T follicular helper cell (primary cell): ENCODE results near the gene NCAPH2.

Experiments
- DNase-seq: peaks from one replicate; pipeline ENCODE4 v3.0.0-alpha.2; 2020; ENCODE audit warnings: low read depth

Gene NCAPH2

GRCh38 chr22:50548921-50549790, 41.1 kb downstream of the NCAPH2 start:
- no peak for DNase-seq

- no peak for DNase-seq
Measured at GRCh38 chr22:50550395-50550794, 42.4 kb downstream of the NCAPH2 start.

- no peak for DNase-seq
Measured at GRCh38 chr22:50551160-50551752, 43.2 kb downstream of the NCAPH2 start.

- no peak for DNase-seq
Measured at GRCh38 chr22:50553310-50553709, 45.3 kb downstream of the NCAPH2 start.

- no peak for DNase-seq
Measured at GRCh38 chr22:50556703-50557102, 48.7 kb downstream of the NCAPH2 start.

GRCh38 chr22:50560034-50560433, 52.0 kb downstream of the NCAPH2 start:
- DNase-seq, result no peak

GRCh38 chr22:50561401-50562358, 53.7 kb downstream of the NCAPH2 start:
- no peak for DNase-seq

- peak; percentile 95 for DNase-seq
Measured at GRCh38 chr22:50562523-50563412, 54.7 kb downstream of the NCAPH2 start, which contains the start of gene SYCE3. TSS of gene SYCE3 (minus strand) at chr22:50562919. CDS start at chr22:50556405, 6,514 bp downstream.

GRCh38 chr22:50563413-50564160, 55.6 kb downstream of the NCAPH2 start:
- DNase-seq, result no peak

- DNase-seq, result no peak
Measured at GRCh38 chr22:50564289-50564688, 56.3 kb downstream of the NCAPH2 start.

- DNase-seq, result no peak
Measured at GRCh38 chr22:50567721-50568252, 59.8 kb downstream of the NCAPH2 start.

- no peak for DNase-seq
Measured at GRCh38 chr22:50568626-50569025, 60.6 kb downstream of the NCAPH2 start.

GRCh38 chr22:50569041-50569459, 61.0 kb downstream of the NCAPH2 start:
- no peak for DNase-seq

- no peak for DNase-seq
Measured at GRCh38 chr22:50569896-50570535, 62.0 kb downstream of the NCAPH2 start.

- no peak for DNase-seq
Measured at GRCh38 chr22:50570861-50571260, 62.8 kb downstream of the NCAPH2 start.

- no peak for DNase-seq
Measured at GRCh38 chr22:50571264-50572175, 63.5 kb downstream of the NCAPH2 start.

- no peak for DNase-seq
Measured at GRCh38 chr22:50572965-50573364, 64.9 kb downstream of the NCAPH2 start.
